Right lobe of liver (tissue), 4 donors: ENCODE measurements around the gene PRKD2.

Experiments used
- POLR2A ChIP-seq: fragments of 450-650 bp; IDR thresholded peaks from one replicate; pipeline ENCODE4 v1.6.1; 2017; ENCODE audit warnings: antibody characterized with exemption, mild to moderate bottlenecking
- TF ChIP-seq, protein P1 (sequence below), 4 donors: fragments of 200-600 bp in 3 of 4; fragments of 450-650 bp in 1 of 4; IDR thresholded peaks; one replicate each; pipeline versions ENCODE4 v1.5.1 to v1.8.0; 2016 to 2022; ENCODE audit warnings: antibody characterized with exemption in 4 of 4, mild to moderate bottlenecking in 2 of 4
- donor health status: DM: no; HTN: no; CAD: no.
- donor health status: DM: no; HTN: no; CAD: no.
- donor health status: DM: no; HTN: yes; CAD: no.

DNA sequence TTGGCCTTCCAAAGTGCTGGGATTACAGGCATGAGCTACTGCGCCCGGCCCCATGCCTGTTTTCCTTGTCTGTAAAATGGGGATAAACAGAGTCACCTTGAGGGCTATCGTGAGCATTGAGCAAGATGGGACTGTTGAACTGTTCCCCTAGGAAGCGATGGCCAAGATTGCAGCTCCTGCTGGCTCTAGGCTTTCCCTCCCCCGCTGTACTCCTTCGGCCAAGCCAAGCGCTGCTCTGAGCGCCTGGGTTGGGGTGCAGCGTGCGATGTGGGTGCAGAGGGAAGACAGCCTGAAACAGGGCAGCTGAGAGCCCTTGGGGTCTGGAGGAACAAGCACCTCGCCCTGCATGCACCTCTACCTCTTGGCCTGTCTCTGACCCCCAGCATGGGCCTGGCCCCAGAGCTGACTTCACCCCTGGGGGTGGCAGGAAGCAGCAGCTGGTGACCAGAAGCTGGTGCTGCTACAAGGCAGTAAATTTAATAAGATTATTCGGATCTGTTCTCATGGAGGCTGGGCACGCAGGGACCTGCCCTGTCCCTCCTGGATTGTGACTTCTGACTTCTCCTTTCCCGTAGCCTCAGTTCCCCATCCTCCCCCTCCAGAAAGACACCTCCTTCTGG, 86.2 kb downstream of the PRKD2 start:
- TF ChIP-seq, protein P1, sequence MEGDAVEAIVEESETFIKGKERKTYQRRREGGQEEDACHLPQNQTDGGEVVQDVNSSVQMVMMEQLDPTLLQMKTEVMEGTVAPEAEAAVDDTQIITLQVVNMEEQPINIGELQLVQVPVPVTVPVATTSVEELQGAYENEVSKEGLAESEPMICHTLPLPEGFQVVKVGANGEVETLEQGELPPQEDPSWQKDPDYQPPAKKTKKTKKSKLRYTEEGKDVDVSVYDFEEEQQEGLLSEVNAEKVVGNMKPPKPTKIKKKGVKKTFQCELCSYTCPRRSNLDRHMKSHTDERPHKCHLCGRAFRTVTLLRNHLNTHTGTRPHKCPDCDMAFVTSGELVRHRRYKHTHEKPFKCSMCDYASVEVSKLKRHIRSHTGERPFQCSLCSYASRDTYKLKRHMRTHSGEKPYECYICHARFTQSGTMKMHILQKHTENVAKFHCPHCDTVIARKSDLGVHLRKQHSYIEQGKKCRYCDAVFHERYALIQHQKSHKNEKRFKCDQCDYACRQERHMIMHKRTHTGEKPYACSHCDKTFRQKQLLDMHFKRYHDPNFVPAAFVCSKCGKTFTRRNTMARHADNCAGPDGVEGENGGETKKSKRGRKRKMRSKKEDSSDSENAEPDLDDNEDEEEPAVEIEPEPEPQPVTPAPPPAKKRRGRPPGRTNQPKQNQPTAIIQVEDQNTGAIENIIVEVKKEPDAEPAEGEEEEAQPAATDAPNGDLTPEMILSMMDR (IDR thresholded peaks at IDR 0.05), result no peak
- TF ChIP-seq POLR2A, result no peak
